C4-2B (cell line): ENCODE measurements around the gene KNTC1.

Experiments used
- CTCF ChIP-seq: fragments of 450-650 bp; conservative IDR thresholded peaks from 2 replicates; pipeline ENCODE4 v1.5.1; 2017; ENCODE audit warnings: mild to moderate bottlenecking
- ZFX ChIP-seq: fragments of 450-650 bp; IDR thresholded peaks from 2 replicates; pipeline ENCODE4 v1.6.1; 2017

GRCh38 chr12:122545855-122546254, 18.8 kb downstream of the KNTC1 start:
- TF ChIP-seq CTCF, result no peak
- TF ChIP-seq ZFX, result no peak
